Measurements from ENCODE around the gene NUDT16L1.
"Not testable (repeated sequence)": the region's sequence is repeated elsewhere in the genome, so short reads cannot be mapped to it uniquely, and the experiment has no call there.

NUDT16L1 gene

GRCh38 chr16:4728676-4729075 is 35.3 kb downstream of the NUDT16L1 start:
- no peak for DNase-seq

DNA sequence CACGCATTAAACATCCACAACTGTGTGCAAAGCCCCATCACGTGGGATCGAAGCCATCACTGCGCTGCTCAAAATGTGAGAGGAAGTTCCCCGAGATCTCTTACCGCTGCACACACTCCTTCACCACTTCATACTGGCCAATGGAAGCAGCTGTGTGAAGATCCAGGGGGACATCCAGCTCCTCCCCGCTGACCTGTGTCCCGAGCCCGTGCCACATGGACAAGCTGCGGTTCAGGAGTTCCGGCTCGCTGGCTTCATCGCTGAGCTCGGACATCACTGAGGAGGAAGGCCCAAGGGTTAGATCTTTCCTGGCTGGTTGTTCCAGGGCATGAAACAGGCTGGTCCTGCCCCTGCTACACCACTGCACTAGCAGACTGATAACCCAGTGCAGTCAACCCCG is 36.5 kb downstream of the NUDT16L1 start:
- DNase-seq: no peak

GRCh38 chr16:4733211-4733742 is 39.9 kb downstream of the NUDT16L1 start:
- DNase-seq: no peak

GRCh38 chr16:4733747-4734062 is 40.3 kb downstream of the NUDT16L1 start:
- DNase-seq: no peak

- peak; percentile 80 for DNase-seq
Measured at GRCh38 chr16:4734063-4734729, 40.8 kb downstream of the NUDT16L1 start, which contains the start of the genes ANKS3 and DNAAF8. ANKS3 (minus strand) TSS chr16:4734271; CDS start chr16:4730149, 4,122 bp downstream. DNAAF8 (plus strand) TSS chr16:4734537; CDS start chr16:4736515, 1,978 bp downstream.

DNA sequence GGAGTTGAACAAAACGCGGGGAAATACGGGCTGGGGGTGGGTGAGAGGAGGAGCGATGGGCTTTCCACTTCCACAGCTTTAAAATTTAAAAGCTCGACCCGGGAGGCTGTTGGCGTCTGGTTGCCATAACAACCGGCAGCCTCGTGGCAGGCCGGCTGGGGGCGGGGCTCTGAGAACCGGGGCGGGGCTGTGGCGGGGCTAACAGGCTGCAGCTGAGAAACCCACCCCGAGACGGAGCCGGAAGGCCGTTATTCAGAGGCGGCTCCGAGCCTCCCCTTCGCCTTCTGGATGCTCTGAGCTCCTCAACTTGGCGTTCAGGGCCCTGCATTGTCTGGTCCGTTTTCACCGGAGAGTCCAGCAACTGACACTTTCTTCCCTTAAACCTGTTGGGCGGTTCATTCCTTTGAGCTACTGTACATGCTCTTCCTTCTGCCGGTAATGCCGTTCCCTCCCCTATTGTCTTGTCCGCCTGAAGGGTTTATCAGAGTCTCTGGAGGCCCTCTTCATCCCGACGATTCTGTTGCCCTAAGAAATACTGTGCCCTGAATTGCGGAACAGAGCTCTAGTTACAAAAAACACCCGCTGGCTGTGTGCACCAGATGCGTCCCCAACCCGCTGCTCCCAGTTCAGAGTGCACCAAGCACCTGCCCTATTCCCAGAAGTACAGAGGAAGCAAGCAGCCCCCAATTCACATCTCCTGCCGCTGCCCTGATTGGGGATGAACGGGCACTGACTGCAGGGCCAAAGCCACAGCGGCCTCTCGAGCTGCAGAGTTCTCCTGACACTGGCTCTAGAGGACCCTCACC is 41.6 kb downstream of the NUDT16L1 start:
- DNase-seq: peak; percentile 94

GRCh38 chr16:4736546-4736945 is 43.2 kb downstream of the NUDT16L1 start:
- no peak for DNase-seq

DNA sequence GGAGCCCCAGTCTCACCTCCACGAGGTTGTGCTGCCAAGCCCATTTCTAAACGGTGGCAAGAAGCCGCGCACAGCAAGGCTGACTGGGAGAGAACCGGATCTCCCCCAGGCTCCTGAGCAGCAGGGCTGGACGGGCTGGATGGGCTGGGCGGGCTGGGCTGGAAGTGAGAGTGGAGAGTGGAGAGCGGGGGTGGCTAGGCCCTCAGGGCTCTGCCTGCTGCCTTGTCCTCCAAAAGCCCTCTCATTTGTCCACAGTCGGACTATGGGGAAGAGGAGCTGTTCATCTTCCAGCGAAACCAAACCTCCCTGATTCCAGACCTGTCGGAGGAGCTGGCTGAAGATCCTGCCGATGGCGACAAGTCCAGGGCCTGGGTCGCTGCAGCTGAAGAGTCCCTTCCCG is 44.2 kb downstream of the NUDT16L1 start:
- DNase-seq: no peak

DNA sequence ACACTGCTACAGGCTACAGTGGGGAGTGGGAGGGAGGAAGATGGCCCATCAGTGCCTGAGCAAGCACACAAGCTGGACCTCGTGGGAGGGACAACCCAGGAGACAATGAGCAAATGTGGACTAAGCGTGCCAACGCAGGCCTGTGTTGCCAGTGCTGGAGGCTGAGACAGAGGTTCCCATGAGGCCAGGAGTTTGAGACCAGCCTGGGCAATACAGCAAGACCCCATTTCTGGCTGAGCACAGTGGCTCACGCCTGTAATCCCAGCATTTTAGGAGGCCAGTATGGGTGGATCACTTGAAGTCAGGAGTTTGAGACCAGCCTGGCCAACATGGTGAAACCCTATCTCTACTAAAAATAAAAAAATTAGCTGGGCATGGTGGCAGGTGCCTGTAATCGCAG is 45.0 kb downstream of the NUDT16L1 start:
- not testable (repeated sequence) for DNase-seq

- no peak for DNase-seq
Measured at GRCh38 chr16:4743226-4743878, 50.0 kb downstream of the NUDT16L1 start.

- no peak for DNase-seq
Measured at GRCh38 chr16:4744555-4745273, 51.4 kb downstream of the NUDT16L1 start.

- DNase-seq: no peak
Measured at GRCh38 chr16:4745274-4745569, 51.9 kb downstream of the NUDT16L1 start.
